Activated naive CD8-positive, alpha-beta T cell treated with anti-CD3 and anti-CD28 coated beads, Interleukin-2, amount 10 ng/mL, durations not matched to agents 7 days and 5 days (primary cell): Measurements from ENCODE around the gene PACSIN2. TPM values are rescaled to one million over a fixed set of nuclear protein-coding genes. Genes with fewer than 3 reads are reported as not detected.
"Not testable (repeated sequence)": the region's sequence is repeated elsewhere in the genome, so short reads cannot be mapped to it uniquely, and the experiment has no call there.

ENCODE experiments used
- ATAC-seq: fragments of 150-1000 bp; cut with Tn5 transposase; one replicate; pipeline ENCODE4 v1.10.0; 2021; ENCODE audit warnings: low read depth, moderate library complexity
- POLR2A ChIA-PET: fragments of 350-600 bp; sonication (Branson Sonifier 250); formaldehyde crosslinking; loops from one replicate; lab custom pipeline; 2021; ENCODE audit warnings: antibody characterized with exemption; lab: Charles Lee
- DNase-seq: peaks from one replicate; pipeline ENCODE4 v3.0.0; 2021
- H3K27ac Mint-ChIP-seq: one replicate; pipeline ENCODE4 v1.8.0; 2022; ENCODE audit warnings: mild to moderate bottlenecking, mixed read lengths
- H3K27me3 Mint-ChIP-seq: one replicate; pipeline ENCODE4 v1.8.0; 2022; ENCODE audit warnings: mild to moderate bottlenecking, moderate library complexity, mixed read lengths
- H3K36me3 Mint-ChIP-seq: one replicate; pipeline ENCODE4 v1.8.0; 2021; ENCODE audit warnings: mild to moderate bottlenecking, mixed read lengths
- H3K4me1 Mint-ChIP-seq: one replicate; pipeline ENCODE4 v1.8.0; 2021; ENCODE audit warnings: mixed read lengths
- H3K4me3 Mint-ChIP-seq: one replicate; pipeline ENCODE4 v1.8.0; 2022; ENCODE audit warnings: mild to moderate bottlenecking, moderate library complexity, mixed read lengths
- H3K9me3 Mint-ChIP-seq: one replicate; pipeline ENCODE4 v1.8.0; 2021; ENCODE audit warnings: mixed read lengths
- total RNA-seq, 2 experiments: library from RNA; stranded (reverse); gene quantifications; one replicate each; pipeline ENCODE4 v1.2.3, GENCODE V29; 2021

PACSIN2 gene
- total RNA-seq, 2 experiments from 2014 or later: 33.6 to 35.8 TPM

DNA sequence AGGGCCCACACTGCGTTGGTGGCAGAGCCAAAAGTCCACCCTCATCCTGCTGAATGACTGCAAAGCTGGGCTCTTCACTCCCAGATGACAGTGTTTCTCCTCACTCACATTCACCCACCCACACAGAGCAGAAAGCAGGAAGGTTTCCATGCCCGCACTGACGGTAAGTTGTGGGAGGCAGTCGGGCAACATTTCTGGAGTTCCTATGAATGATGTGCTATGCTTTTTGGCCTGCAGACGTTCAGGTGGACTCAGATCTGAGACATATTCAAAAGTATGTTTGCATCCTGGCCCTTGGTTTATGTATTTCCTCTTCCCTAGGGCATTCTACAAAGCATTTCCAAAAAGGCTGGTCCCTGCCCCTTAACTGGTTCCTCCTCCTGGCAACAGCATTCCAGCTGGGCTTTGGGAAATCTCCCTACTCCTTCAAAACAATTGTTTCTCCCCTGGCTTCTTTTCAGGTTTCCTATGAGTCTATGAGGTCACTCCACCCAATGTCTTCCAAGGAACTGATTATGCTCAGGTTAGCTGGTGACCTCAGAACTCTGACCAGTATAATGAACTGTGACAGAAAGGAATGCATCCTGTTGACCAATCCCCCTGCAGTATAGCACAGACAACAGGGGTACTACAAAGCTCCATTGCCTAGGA is 36.4 kb downstream of the PACSIN2 start:
- Mint-ChIP-seq H3K27ac (no peak overlapping the region), H3K9me3 (no peaks in the 10 kb centered on the region), H3K27me3 (no peaks in the 10 kb centered on the region), H3K4me1 (peaks cover 9% of the 10 kb centered on the region), H3K36me3 (peaks cover 2% of the 10 kb centered on the region), H3K4me3 (no peak overlapping the region)
- ATAC-seq (no peak), DNase-seq (no peak)
- POLR2A ChIA-PET: no interaction called here

DNA sequence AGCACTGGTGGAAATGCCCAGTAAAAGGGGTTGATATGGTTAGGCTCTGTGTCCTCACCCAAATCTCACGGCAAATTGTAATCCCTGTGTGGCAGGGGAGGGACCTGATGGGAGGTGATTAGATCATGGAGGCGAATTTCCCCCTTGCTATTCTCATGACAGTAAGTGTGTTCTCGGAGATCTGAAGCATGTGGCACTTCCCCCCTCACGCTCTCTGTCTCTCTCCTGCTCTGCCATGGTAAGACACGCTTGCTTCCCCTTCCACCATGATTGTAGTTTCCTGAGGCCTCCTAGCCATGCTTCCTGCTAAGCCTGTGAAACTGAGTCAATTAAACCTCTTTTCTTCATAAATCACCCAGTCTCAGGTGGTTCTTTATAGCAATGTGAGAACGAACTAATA is 37.4 kb downstream of the PACSIN2 start:
- POLR2A ChIA-PET: no interaction called here
- no peak overlapping the region for H3K27ac Mint-ChIP-seq
- no peak overlapping the region for H3K4me3 Mint-ChIP-seq
- DNase-seq: no peak
- peaks cover 9% of the 10 kb centered on the region for H3K4me1 Mint-ChIP-seq
- no peaks in the 10 kb centered on the region for H3K9me3 Mint-ChIP-seq
- H3K36me3 Mint-ChIP-seq: peaks cover 2% of the 10 kb centered on the region
- no peaks in the 10 kb centered on the region for H3K27me3 Mint-ChIP-seq
- ATAC-seq: no peak

GRCh38 chr22:42976217-42976933 is 38.6 kb downstream of the PACSIN2 start:
- DNase-seq: no peak
- no peak overlapping the region for H3K4me3 Mint-ChIP-seq
- POLR2A ChIA-PET: no interaction called here
- peaks cover 5% of the 10 kb centered on the region for H3K36me3 Mint-ChIP-seq
- peaks cover 9% of the 10 kb centered on the region for H3K4me1 Mint-ChIP-seq
- no peak for ATAC-seq
- H3K9me3 Mint-ChIP-seq: peaks cover 3% of the 10 kb centered on the region
- no peaks in the 10 kb centered on the region for H3K27me3 Mint-ChIP-seq
- no peak overlapping the region for H3K27ac Mint-ChIP-seq

DNA sequence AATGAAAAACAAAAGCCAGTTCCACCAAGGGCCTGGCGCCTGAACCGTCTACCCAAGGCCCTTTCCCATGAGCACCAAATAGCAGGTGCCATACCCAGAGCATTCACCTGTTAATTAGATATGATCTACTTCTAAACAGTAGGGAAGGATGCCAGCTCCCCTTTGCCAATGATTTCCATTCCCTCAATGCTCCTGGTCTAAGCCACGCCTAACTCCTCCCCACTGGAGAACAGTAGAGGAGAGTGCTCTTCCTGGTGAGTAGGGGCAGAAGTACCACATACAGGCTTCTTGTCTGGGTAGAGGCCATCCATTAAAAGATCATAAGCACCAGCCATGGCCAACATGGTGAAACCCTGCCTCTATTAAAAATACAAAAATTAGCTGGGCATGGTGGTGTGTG is 40.7 kb downstream of the PACSIN2 start:
- Mint-ChIP-seq H3K4me3 (no peak overlapping the region), H3K36me3 (peaks cover 14% of the 10 kb centered on the region), H3K4me1 (peaks cover 9% of the 10 kb centered on the region), H3K27me3 (no peaks in the 10 kb centered on the region), H3K9me3 (peaks cover 3% of the 10 kb centered on the region), H3K27ac (no peak overlapping the region)
- POLR2A ChIA-PET: no interaction called here
- ATAC-seq (no peak), DNase-seq (no peak)

- DNase-seq (no peak), ATAC-seq (no peak)
- Mint-ChIP-seq H3K4me3 (no peak overlapping the region), H3K36me3 (peaks cover 14% of the 10 kb centered on the region), H3K4me1 (peaks cover 6% of the 10 kb centered on the region), H3K27ac (no peak overlapping the region), H3K27me3 (no peaks in the 10 kb centered on the region), H3K9me3 (peaks cover 3% of the 10 kb centered on the region)
- POLR2A ChIA-PET: no interaction called here
Measured at GRCh38 chr22:42973536-42973881, 41.4 kb downstream of the PACSIN2 start.

DNA sequence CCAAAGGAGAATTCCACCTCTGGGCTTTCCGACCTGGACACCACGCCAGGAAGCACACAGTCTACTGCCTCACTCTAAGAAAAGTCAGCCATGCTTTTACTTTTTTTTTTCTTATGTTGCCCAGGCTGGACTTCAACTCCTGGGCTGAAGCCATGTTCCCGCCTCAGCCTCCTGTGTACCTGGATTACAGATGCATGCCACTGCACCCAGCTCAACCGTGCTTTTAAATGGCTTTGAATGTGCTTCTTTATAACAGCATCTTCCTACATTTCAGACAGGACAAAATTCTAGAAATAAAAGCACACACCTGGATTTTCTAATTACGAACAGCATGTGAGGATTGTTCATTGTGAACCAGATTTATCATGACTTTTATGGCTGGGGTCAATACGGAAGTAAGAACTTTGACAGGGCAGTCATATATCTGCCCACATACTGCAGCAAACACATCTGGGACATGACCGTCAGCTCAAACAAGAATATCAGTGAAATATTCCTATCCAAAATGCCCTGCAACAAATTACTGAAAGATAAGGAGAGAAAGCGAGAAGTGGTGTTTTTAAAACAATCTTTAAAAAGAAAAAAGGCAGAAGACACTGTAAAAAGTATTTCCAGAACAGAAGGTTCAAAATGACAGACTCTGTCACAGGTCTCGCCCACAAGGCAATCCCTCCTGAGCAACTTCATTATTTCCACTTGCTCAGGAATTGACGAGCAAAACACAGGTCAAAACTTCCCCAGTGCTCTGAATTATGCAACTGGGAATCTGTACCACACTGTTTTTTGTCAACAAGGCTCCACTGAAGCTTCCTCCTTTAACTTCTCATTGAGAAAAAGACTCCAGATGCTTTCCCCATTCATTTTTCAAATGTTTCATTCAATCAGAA is 42.1 kb downstream of the PACSIN2 start:
- H3K4me1 Mint-ChIP-seq: peaks cover 6% of the 10 kb centered on the region
- ATAC-seq (no peak), DNase-seq (no peak)
- no peak overlapping the region for H3K4me3 Mint-ChIP-seq
- POLR2A ChIA-PET: no interaction called here
- H3K9me3 Mint-ChIP-seq: peaks cover 3% of the 10 kb centered on the region
- no peaks in the 10 kb centered on the region for H3K27me3 Mint-ChIP-seq
- peaks cover 18% of the 10 kb centered on the region for H3K36me3 Mint-ChIP-seq
- no peak overlapping the region for H3K27ac Mint-ChIP-seq

DNA sequence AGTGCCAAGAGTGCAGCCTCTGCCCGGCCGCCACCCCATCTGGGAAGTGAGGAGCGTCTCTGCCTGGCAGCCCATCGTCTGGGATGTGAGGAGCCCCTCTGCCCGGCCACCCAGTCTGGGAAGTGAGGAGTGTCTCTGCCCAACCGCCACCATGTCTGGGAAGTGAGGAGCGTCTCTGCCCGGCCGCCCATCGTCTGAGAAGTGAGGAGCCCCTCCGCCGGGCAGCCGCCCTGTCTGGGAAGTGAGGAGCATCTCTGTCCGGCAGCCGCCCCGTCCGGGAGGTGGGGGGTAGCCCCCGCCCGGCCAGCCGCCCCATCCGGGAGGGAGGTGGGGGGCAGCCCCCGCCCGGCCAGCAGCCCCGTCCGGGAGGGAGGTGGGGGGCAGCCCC is 43.5 kb downstream of the PACSIN2 start:
- H3K27ac Mint-ChIP-seq, DNase-seq, H3K27me3 Mint-ChIP-seq, H3K9me3 Mint-ChIP-seq, H3K4me3 Mint-ChIP-seq, POLR2A ChIA-PET, ATAC-seq, H3K4me1 Mint-ChIP-seq: not testable (repeated sequence)
- H3K36me3 Mint-ChIP-seq: peaks cover 18% of the 10 kb centered on the region

GRCh38 chr22:42970029-42970428 is 44.9 kb downstream of the PACSIN2 start:
- no peak for DNase-seq
- Mint-ChIP-seq H3K4me1 (peaks cover 17% of the 10 kb centered on the region), H3K9me3 (peaks cover 3% of the 10 kb centered on the region), H3K36me3 (peaks cover 18% of the 10 kb centered on the region), H3K27ac (no peak overlapping the region), H3K4me3 (no peak overlapping the region), H3K27me3 (no peaks in the 10 kb centered on the region)
- POLR2A ChIA-PET: no interaction called here
- ATAC-seq: no peak

DNA sequence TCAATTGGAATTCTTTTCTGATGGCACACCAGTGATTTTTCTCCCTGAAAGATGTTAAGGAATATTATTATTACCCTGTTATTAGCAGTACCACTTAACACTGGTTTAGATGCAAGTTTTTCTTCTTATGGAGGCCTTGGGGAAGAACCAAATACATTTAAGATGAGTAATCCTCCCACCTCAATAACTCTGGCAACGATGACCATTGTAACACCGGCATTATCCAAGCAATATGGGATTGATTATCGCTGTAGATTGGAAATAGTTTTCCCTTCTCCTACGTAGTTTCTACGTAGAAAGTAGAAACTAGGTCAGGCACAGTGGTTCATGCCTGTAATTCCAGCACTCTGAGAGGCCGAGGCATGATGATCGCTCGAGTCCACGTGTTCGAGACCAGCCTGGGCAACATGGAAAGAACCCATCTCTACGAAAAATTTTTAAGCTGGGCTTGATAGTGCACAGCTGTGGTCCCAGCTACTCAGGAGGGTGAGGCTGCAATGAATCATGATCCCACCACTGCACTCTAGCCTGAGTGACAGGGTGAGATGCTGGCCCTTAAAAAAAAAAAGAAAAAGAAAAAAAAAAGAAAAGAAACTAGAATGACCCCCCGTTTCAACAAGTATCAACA is 45.5 kb downstream of the PACSIN2 start:
- Mint-ChIP-seq H3K4me3 (no peak overlapping the region), H3K27ac (no peak overlapping the region), H3K36me3 (peaks cover 18% of the 10 kb centered on the region), H3K27me3 (no peaks in the 10 kb centered on the region), H3K9me3 (peaks cover 3% of the 10 kb centered on the region), H3K4me1 (peaks cover 23% of the 10 kb centered on the region)
- POLR2A ChIA-PET: no interaction called here
- ATAC-seq: no peak
- no peak for DNase-seq

GRCh38 chr22:42967933-42968332 is 47.0 kb downstream of the PACSIN2 start:
- Mint-ChIP-seq H3K27me3 (no peaks in the 10 kb centered on the region), H3K4me1 (peaks cover 30% of the 10 kb centered on the region), H3K36me3 (peaks cover 16% of the 10 kb centered on the region), H3K9me3 (peaks cover 3% of the 10 kb centered on the region), H3K4me3 (no peak overlapping the region), H3K27ac (no peak overlapping the region)
- DNase-seq (no peak), ATAC-seq (no peak)
- POLR2A ChIA-PET: no interaction called here

- peaks cover 14% of the 10 kb centered on the region for H3K36me3 Mint-ChIP-seq
- no peak overlapping the region for H3K27ac Mint-ChIP-seq
- ATAC-seq (no peak), DNase-seq (no peak)
- no peak overlapping the region for H3K4me3 Mint-ChIP-seq
- peaks cover under 1% of the 10 kb centered on the region for H3K9me3 Mint-ChIP-seq
- H3K27me3 Mint-ChIP-seq: no peaks in the 10 kb centered on the region
- POLR2A ChIA-PET: no interaction called here
- H3K4me1 Mint-ChIP-seq: peaks cover 35% of the 10 kb centered on the region
Measured at GRCh38 chr22:42967005-42967404, 47.9 kb downstream of the PACSIN2 start.

DNA sequence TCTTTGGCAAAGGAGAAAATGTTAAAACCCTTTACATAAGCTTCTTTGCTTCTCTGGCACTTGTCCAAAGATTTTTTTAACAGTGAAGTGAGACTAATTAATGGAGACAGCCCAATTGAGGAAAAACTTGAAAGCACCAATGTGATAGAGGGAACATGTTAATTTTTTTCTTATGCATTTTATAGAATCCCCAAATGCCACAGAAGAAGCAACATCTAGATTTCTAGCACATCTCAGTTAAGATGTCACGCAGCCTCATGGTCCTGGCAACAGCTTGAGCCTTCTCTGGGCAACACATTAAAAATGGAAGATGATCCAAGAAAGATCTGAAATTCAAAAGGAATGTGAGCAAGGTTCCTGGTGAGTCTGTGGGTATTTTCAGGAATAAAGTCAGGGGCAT is 48.5 kb downstream of the PACSIN2 start:
- no peak for ATAC-seq
- Mint-ChIP-seq H3K9me3 (no peaks in the 10 kb centered on the region), H3K36me3 (peaks cover 13% of the 10 kb centered on the region), H3K4me1 (peaks cover 40% of the 10 kb centered on the region), H3K4me3 (no peak overlapping the region), H3K27me3 (no peaks in the 10 kb centered on the region), H3K27ac (no peak overlapping the region)
- POLR2A ChIA-PET: interaction anchor here (0.7 kb wide), 1 partner anchor 40 kb away, joined by 3 read pairs; no protein-coding TSS in a partner anchor
- DNase-seq: no peak

GRCh38 chr22:42964994-42965699 is 49.8 kb downstream of the PACSIN2 start:
- Mint-ChIP-seq H3K4me1 (peaks cover 48% of the 10 kb centered on the region), H3K4me3 (peak overlapping the region; percentile 40), H3K36me3 (peaks cover 8% of the 10 kb centered on the region), H3K27me3 (no peaks in the 10 kb centered on the region), H3K27ac (peak overlapping the region; percentile 43), H3K9me3 (no peaks in the 10 kb centered on the region)
- ATAC-seq (peak; percentile 72), DNase-seq (no peak)
- POLR2A ChIA-PET: interaction anchor here (1.0 kb wide), 1 partner anchor 36 kb away, joined by 4 read pairs; no protein-coding TSS in a partner anchor
